HG02840 (cell line): ENCODE measurements around the gene LMO4.

Experiments
- ATAC-seq: cut with Tn5 transposase; IDR thresholded peaks from one replicate; pipeline ENCODE4 v1.9.1; 2021; ENCODE audit warnings: mild to moderate bottlenecking, moderate library complexity, moderate number of reproducible peaks; ENCODE audit not compliant: unreplicated experiment, low FRiP score

LMO4 gene

GRCh38 chr1:87328272-87329050 lies at the start of gene LMO4:
Gene LMO4 (plus strand): TSS chr1:87328880. CDS start chr1:87332016, 3,136 bp downstream.
- peak; percentile 83 for ATAC-seq

GRCh38 chr1:87279536-87279875 lies 49.2 kb upstream of the LMO4 start:
- no peak for ATAC-seq

GRCh38 chr1:87279966-87280535 lies 48.6 kb upstream of the LMO4 start:
- no peak for ATAC-seq

- ATAC-seq, result no peak
Measured at GRCh38 chr1:87284456-87285240, 44.0 kb upstream of the LMO4 start.

GRCh38 chr1:87291107-87291506 lies 37.6 kb upstream of the LMO4 start:
- ATAC-seq, result no peak

GRCh38 chr1:87292684-87293493 lies 35.8 kb upstream of the LMO4 start:
- ATAC-seq, result no peak

- no peak for ATAC-seq
Measured at GRCh38 chr1:87294633-87295032, 34.0 kb upstream of the LMO4 start.

- ATAC-seq, result no peak
Measured at GRCh38 chr1:87295445-87296110, 33.1 kb upstream of the LMO4 start.

GRCh38 chr1:87296206-87296605 lies 32.5 kb upstream of the LMO4 start:
- no peak for ATAC-seq

- no peak for ATAC-seq
Measured at GRCh38 chr1:87299661-87300060, 29.0 kb upstream of the LMO4 start.

GRCh38 chr1:87300628-87301027 lies 28.1 kb upstream of the LMO4 start:
- no peak for ATAC-seq

GRCh38 chr1:87305151-87305550 lies 23.5 kb upstream of the LMO4 start:
- ATAC-seq, result no peak

- ATAC-seq, result no peak
Measured at GRCh38 chr1:87305762-87306161, 22.9 kb upstream of the LMO4 start.

- ATAC-seq, result no peak
Measured at GRCh38 chr1:87307306-87307705, 21.4 kb upstream of the LMO4 start.

- no peak for ATAC-seq
Measured at GRCh38 chr1:87307931-87308330, 20.7 kb upstream of the LMO4 start.

GRCh38 chr1:87314091-87314490 lies 14.6 kb upstream of the LMO4 start:
- no peak for ATAC-seq

- ATAC-seq, result no peak
Measured at GRCh38 chr1:87318056-87318650, 10.5 kb upstream of the LMO4 start.

- no peak for ATAC-seq
Measured at GRCh38 chr1:87318806-87319205, 9.9 kb upstream of the LMO4 start.

GRCh38 chr1:87325982-87326738 lies 2.5 kb upstream of the LMO4 start:
- ATAC-seq, result no peak
